ENCODE results near the gene RBM33.

The RBM33 gene

GRCh38 chr7:155791214-155791737 lies 146.8 kb downstream of the RBM33 start:
- no peak overlapping the region for H3K27ac Mint-ChIP-seq
- H3K4me3 Mint-ChIP-seq: no peak overlapping the region
- no peaks in the 10 kb centered on the region for H3K36me3 Mint-ChIP-seq (ENCODE audit: low read depth)
- H3K9me3 Mint-ChIP-seq: peaks cover 9% of the 10 kb centered on the region
- peaks cover 56% of the 10 kb centered on the region for H3K27me3 Mint-ChIP-seq (ENCODE audit: low read depth, poor library complexity)
- no peak for TF ChIP-seq CTCF (IDR thresholded peaks at IDR 0.05)
- peaks cover 6% of the 10 kb centered on the region for H3K4me1 Mint-ChIP-seq
- DNase-seq: no peak

GRCh38 chr7:155791836-155792235 lies 147.4 kb downstream of the RBM33 start:
- Mint-ChIP-seq H3K4me3 (no peak overlapping the region), H3K4me1 (peaks cover 6% of the 10 kb centered on the region), H3K27ac (no peak overlapping the region), H3K27me3 (ENCODE audit: low read depth, poor library complexity) (peaks cover 56% of the 10 kb centered on the region), H3K9me3 (peaks cover 9% of the 10 kb centered on the region), H3K36me3 (ENCODE audit: low read depth) (no peaks in the 10 kb centered on the region)
- no peak for TF ChIP-seq CTCF (IDR thresholded peaks at IDR 0.05)
- no peak for DNase-seq

GRCh38 chr7:155792315-155792960 lies 148.0 kb downstream of the RBM33 start:
- peaks cover 54% of the 10 kb centered on the region for H3K27me3 Mint-ChIP-seq (ENCODE audit: low read depth, poor library complexity)
- H3K4me1 Mint-ChIP-seq: peaks cover 5% of the 10 kb centered on the region
- no peaks in the 10 kb centered on the region for H3K36me3 Mint-ChIP-seq (ENCODE audit: low read depth)
- no peak overlapping the region for H3K4me3 Mint-ChIP-seq
- no peak overlapping the region for H3K27ac Mint-ChIP-seq
- no peak for TF ChIP-seq CTCF (IDR thresholded peaks at IDR 0.05)
- DNase-seq: no peak
- peaks cover 9% of the 10 kb centered on the region for H3K9me3 Mint-ChIP-seq

GRCh38 chr7:155792999-155793560 lies 148.6 kb downstream of the RBM33 start:
- H3K27me3 Mint-ChIP-seq (ENCODE audit: low read depth, poor library complexity): peaks cover 51% of the 10 kb centered on the region
- H3K4me3 Mint-ChIP-seq: no peak overlapping the region
- no peaks in the 10 kb centered on the region for H3K4me1 Mint-ChIP-seq
- H3K27ac Mint-ChIP-seq: no peak overlapping the region
- no peaks in the 10 kb centered on the region for H3K36me3 Mint-ChIP-seq (ENCODE audit: low read depth)
- no peak for DNase-seq
- H3K9me3 Mint-ChIP-seq: peaks cover 9% of the 10 kb centered on the region
- TF ChIP-seq CTCF (IDR thresholded peaks at IDR 0.05): no peak

- DNase-seq: no peak
- no peak for TF ChIP-seq CTCF (IDR thresholded peaks at IDR 0.05)
- H3K27me3 Mint-ChIP-seq (ENCODE audit: low read depth, poor library complexity): peaks cover 57% of the 10 kb centered on the region
- no peak overlapping the region for H3K27ac Mint-ChIP-seq
- H3K4me3 Mint-ChIP-seq: no peak overlapping the region
- H3K4me1 Mint-ChIP-seq: no peaks in the 10 kb centered on the region
- H3K9me3 Mint-ChIP-seq: peaks cover 9% of the 10 kb centered on the region
- H3K36me3 Mint-ChIP-seq (ENCODE audit: low read depth): no peaks in the 10 kb centered on the region
These were observed 149.3 kb downstream of the RBM33 start for GRCh38 chr7:155793720-155794119.

GRCh38 chr7:155794196-155794595 lies 149.7 kb downstream of the RBM33 start:
- H3K9me3 Mint-ChIP-seq: peaks cover 9% of the 10 kb centered on the region
- H3K36me3 Mint-ChIP-seq (ENCODE audit: low read depth): no peaks in the 10 kb centered on the region
- no peak overlapping the region for H3K27ac Mint-ChIP-seq
- H3K27me3 Mint-ChIP-seq (ENCODE audit: low read depth, poor library complexity): peaks cover 62% of the 10 kb centered on the region
- H3K4me1 Mint-ChIP-seq: no peaks in the 10 kb centered on the region
- no peak overlapping the region for H3K4me3 Mint-ChIP-seq
- TF ChIP-seq CTCF (IDR thresholded peaks at IDR 0.05): no peak
- no peak for DNase-seq

Measured in nephron progenitor cell (in vitro differentiated cells).